Stimulated activated naive CD8-positive, alpha-beta T cell treated with anti-CD3 and anti-CD28 coated beads, Interleukin-15, Interleukin-2, amounts not matched to agents 100 ng/mL and 50 ng/mL, for 24 hours (primary cell): Measurements from ENCODE around the gene ACBD7.

ENCODE experiments used
- H3K27ac Mint-ChIP-seq: one replicate; pipeline ENCODE4 v1.8.0; 2021; ENCODE audit warnings: mild to moderate bottlenecking, mixed read lengths
- H3K27me3 Mint-ChIP-seq: one replicate; pipeline ENCODE4 v1.8.0; 2021; ENCODE audit warnings: mixed read lengths
- H3K36me3 Mint-ChIP-seq: one replicate; pipeline ENCODE4 v1.8.0; 2021; ENCODE audit warnings: low read depth, mixed read lengths
- H3K4me1 Mint-ChIP-seq: one replicate; pipeline ENCODE4 v1.8.0; 2021; ENCODE audit warnings: low read depth, mixed read lengths
- H3K4me3 Mint-ChIP-seq: one replicate; pipeline ENCODE4 v1.8.0; 2021; ENCODE audit warnings: mild to moderate bottlenecking, mixed read lengths
- H3K9me3 Mint-ChIP-seq: one replicate; pipeline ENCODE4 v1.8.0; 2021; ENCODE audit warnings: mixed read lengths

Gene ACBD7

DNA sequence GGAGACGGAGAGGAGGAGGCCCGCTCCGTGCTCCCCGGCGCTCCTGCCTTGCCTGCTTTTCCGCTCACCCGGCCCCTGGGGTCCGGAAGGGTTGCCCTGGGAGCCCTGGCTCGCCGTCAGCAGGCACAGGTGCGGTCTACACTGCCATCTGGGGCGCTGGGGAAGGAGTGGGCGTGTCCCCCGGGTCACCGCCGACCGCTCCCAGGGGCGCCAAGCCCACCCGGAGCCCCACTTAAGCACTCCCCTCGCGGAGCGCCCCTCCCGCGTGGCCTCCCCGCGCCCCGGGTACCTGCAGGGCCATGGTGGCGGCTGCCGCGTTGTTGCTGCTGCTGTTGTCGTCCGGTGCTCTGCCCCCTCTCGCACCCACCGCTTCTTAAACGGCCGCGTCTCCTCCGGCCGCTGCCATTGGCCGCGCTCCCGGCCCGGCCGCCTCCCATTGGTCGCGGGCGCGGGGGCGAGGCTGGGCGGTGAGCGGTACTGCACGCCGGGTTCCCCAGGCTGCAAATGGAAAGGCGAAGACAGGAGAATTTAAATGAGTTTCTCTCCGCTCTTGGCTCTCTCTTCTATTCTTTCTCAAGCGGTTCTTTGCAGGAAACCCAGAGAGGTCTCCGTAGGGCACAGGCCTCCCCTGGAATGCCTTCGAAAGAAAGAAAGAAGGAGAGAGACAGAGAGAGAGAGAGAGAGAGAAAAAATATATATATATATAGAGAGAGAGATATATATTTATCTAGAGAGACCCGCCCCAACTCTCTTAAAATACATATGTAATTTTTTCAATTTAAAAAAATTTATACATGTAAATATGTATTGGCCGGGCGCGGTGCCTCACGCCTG lies at the start of gene ACBD7:
Gene ACBD7, minus strand, starts transcription at position 349 of the 834 bp plus-strand sequence. Its CDS starts 48 bp downstream, at position 301.
- H3K4me3 Mint-ChIP-seq: peak within 1 kb of the TSS; percentile 77
- H3K4me1 Mint-ChIP-seq: peaks cover 3% of the 10 kb centered on the region
- H3K36me3 Mint-ChIP-seq: no peaks in the 10 kb centered on the region
- H3K9me3 Mint-ChIP-seq: no peaks in the 10 kb centered on the region
- no peak within 1 kb of the TSS for H3K27ac Mint-ChIP-seq
- no peaks in the 10 kb centered on the region for H3K27me3 Mint-ChIP-seq

DNA sequence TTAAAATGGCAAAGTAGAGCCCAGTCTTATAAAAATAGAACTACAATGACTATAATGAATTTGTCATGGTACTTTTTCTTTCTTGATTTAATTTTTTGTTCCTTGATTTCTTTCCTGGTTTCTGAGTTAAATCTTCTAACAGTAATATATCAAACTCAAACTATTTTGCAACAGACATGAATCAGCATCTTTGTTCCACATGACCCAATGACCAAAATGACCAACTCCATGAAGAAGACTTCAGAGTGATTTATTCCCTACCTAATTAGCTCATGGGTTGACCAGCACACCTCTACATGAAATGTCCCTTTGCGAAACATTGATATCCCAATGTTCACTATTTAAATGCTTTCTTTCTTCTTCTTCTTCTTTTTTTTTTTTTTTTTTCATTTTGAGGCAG lies 49.1 kb upstream of the ACBD7 start:
- peaks cover 48% of the 10 kb centered on the region for H3K36me3 Mint-ChIP-seq
- H3K4me1 Mint-ChIP-seq: peaks cover 24% of the 10 kb centered on the region
- H3K9me3 Mint-ChIP-seq: no peaks in the 10 kb centered on the region

DNA sequence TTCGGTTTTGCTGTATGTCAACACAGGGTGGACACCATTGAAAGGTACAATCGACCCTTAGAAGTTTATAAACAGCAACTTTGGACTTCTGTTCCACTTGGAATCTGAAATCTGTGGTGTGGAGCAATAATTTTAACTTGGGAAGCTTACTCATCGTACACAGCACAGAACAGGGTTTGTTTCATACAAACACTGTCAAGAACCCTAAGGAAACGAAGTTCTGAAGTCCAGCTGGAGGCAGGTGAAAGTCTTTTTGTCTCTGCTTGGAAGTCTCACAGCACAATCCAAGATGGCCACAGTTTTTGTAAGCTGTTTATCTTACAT lies 48.4 kb upstream of the ACBD7 start:
- Mint-ChIP-seq H3K36me3 (peaks cover 49% of the 10 kb centered on the region), H3K27ac (no peak overlapping the region), H3K4me3 (no peak overlapping the region), H3K27me3 (no peaks in the 10 kb centered on the region), H3K9me3 (no peaks in the 10 kb centered on the region), H3K4me1 (peaks cover 17% of the 10 kb centered on the region)

More for the DNA sequence above, 49.1 kb upstream of the ACBD7 start:
- Mint-ChIP-seq H3K27me3 (no peaks in the 10 kb centered on the region), H3K27ac (no peak overlapping the region), H3K4me3 (no peak overlapping the region)

DNA sequence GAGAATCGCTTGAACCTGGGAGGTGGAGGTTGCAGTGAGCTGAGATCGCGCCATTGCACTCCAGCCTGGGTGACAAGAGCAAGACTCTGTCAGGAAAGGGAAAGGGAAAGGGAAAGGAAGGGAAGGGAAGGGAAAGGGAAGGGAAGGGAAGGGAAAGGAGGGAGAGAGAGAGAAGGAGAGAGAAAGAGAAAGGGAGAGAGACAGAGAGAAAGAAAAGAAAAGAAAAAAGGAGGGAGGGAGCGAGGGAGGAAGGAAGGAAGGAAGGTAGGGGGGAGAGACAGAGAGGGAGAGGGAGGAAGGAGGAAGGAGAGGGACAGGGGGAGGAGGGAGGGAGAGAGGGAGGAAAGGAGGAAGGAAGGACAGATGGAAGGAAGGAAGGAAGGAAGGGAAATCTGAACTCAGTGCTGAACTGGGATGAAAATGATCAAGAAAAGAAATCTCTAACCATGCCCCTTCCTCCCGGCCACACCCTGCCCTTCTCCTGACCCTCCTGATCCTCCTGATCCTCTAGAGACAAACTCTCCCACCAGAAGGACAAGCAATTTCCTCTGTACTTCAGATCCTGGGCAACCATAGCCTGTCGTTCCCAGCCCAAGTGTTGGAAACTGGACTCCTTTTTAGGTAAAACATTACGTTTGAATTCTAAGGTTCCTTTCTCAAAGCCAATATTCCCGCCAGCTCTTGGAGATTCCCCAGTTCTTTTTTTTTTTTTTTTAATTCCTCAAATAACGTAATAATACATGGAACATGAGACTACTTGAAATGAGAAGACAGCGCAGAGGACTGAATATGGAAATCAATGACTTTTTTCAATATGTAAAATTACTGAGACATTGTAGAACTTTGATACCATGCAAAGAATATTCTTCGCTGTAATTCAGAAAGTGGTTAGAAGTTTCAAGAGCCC lies 47.8 kb upstream of the ACBD7 start:
- Mint-ChIP-seq H3K36me3 (peaks cover 55% of the 10 kb centered on the region), H3K27ac (no peak overlapping the region), H3K27me3 (no peaks in the 10 kb centered on the region), H3K4me3 (no peak overlapping the region), H3K4me1 (peaks cover 11% of the 10 kb centered on the region), H3K9me3 (no peaks in the 10 kb centered on the region)

DNA sequence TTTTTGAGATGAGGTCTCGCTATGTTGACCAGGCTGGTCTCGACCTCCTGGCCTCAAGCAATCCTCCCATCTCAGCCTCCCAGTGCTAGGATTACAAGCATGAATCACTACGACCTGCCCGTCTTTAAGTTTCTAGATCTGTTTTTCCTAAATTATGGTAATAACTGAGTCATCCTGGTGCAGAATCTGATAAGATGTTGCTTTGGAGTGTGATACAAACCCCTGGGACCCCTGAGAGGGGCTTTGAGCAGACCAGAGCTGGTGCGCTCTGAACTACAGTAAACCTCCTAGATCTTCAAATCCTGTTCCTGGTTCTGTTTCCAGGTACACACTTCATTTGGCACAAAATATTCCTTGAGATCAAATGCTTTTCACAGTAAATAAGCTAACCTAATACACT lies 42.8 kb upstream of the ACBD7 start:
- Mint-ChIP-seq H3K27me3 (no peaks in the 10 kb centered on the region), H3K27ac (no peak overlapping the region), H3K9me3 (no peaks in the 10 kb centered on the region), H3K4me3 (no peak overlapping the region), H3K4me1 (peaks cover 12% of the 10 kb centered on the region), H3K36me3 (peaks cover 69% of the 10 kb centered on the region)

DNA sequence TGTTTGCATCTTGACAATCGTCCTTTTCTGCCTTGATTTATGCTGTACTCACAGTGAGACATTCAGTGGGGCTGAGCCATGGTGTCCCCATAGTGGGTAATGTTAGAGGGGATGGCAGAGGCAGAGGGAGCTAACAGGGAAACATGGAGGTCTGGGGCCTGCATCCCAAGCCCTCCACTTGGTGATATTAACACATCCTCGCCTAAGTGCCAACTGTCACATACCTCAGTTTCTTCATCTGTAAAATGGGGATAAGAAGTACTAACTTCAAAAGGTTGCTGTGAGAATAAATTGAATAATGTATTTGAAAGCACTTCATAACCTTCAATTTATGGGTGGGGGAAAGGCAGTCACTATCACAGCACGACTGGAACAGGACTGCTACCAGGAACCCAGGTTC lies 36.3 kb upstream of the ACBD7 start:
- peaks cover 35% of the 10 kb centered on the region for H3K4me1 Mint-ChIP-seq
- no peak overlapping the region for H3K4me3 Mint-ChIP-seq
- H3K36me3 Mint-ChIP-seq: peaks cover 40% of the 10 kb centered on the region
- H3K27me3 Mint-ChIP-seq: no peaks in the 10 kb centered on the region
- H3K9me3 Mint-ChIP-seq: no peaks in the 10 kb centered on the region
- H3K27ac Mint-ChIP-seq: no peak overlapping the region

DNA sequence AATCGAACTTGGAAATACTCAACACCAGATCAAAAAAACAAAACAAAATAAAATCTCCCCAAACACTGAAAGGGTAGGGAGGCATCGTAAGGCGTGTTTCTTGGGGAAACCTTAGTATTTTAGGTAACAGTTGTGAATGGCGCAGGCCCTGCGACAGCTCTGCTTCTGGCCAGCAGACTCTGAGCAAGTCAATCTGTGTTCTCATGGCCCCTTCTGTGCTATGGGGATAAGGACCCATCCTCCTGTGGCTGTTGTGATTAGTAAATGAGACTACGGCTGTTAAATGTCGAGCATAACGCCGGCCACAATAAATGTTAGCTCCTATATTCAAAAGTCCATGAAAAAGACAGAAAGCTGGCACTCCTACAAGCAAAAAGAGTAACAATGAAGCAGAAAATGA lies 35.6 kb upstream of the ACBD7 start:
- no peak overlapping the region for H3K4me3 Mint-ChIP-seq
- peaks cover 40% of the 10 kb centered on the region for H3K36me3 Mint-ChIP-seq
- H3K27me3 Mint-ChIP-seq: no peaks in the 10 kb centered on the region
- H3K9me3 Mint-ChIP-seq: no peaks in the 10 kb centered on the region
- peaks cover 31% of the 10 kb centered on the region for H3K4me1 Mint-ChIP-seq
- H3K27ac Mint-ChIP-seq: peak overlapping the region; percentile 77

DNA sequence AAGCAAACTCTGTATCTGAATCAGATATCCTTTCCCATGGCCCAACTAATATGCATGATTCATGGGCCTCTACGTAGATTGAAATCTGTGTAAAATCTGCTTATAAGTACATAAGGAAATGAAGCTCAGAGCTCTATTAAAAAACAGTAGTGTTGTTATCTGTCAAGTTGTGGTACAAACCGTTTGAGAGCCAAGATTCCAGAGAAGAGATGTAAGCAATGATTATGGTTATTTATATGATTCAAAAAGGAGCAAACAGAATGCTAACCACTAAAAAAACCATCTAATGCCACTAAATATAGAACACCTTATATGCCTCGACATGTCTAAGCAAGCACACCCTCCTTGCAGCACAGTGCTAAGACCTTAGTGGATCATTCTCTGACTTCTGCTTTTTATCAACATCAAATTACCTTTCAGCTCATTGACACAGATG lies 35.2 kb upstream of the ACBD7 start:
- H3K4me3 Mint-ChIP-seq: no peak overlapping the region

DNA sequence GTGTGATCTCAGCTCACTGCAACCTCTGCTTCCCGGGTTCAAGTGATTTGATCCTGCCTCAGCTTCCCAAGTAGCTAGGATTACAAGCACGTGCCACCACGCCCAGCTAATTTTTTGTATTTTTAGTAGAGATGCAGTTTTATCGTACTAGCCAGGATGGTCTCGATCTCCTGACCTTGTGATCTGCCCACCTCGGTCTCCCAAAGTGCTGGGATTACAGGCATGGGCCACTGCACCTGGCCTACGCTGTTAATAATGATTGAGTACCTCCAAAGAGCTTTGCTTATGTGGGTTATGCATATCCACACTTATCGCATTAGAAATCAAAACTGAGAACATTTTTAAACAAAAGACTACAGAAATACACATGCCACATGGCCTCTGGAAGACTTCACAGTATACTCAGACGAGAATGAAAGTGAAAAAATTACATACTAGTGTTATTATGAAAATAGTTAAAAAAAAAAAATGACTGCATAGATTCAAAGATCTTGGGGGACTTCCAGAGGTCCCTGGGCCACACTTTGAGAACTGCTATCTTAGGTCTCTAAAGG lies 34.0 kb upstream of the ACBD7 start:
- Mint-ChIP-seq H3K9me3 (no peaks in the 10 kb centered on the region), H3K4me3 (no peak overlapping the region), H3K27me3 (no peaks in the 10 kb centered on the region), H3K36me3 (peaks cover 27% of the 10 kb centered on the region), H3K27ac (peak overlapping the region; percentile 80), H3K4me1 (peaks cover 23% of the 10 kb centered on the region)

More for the DNA sequence above, 35.2 kb upstream of the ACBD7 start:
- Mint-ChIP-seq H3K27me3 (no peaks in the 10 kb centered on the region), H3K4me1 (peaks cover 31% of the 10 kb centered on the region), H3K27ac (peak overlapping the region; percentile 77), H3K9me3 (no peaks in the 10 kb centered on the region), H3K36me3 (peaks cover 38% of the 10 kb centered on the region)

DNA sequence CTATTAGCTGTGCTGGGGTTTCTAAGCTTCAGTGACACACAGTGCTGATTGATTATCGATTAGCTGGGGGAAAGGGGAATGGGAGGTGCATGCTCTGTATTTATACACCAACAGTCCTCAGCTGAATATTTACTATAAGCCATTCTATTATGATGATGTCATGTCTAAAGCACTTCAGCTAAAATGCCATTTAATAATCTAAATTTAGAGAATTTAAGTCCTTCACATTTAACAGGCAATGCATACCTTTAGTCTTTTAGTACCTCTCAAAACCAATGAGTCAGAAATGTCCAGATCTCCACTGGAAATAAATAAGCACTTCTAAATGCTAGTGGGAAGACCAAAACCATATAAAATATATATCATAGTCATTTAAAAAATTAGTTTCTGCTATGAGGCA lies 33.1 kb upstream of the ACBD7 start:
- Mint-ChIP-seq H3K4me3 (no peak overlapping the region), H3K9me3 (no peaks in the 10 kb centered on the region), H3K4me1 (peaks cover 23% of the 10 kb centered on the region), H3K27ac (no peak overlapping the region), H3K27me3 (no peaks in the 10 kb centered on the region), H3K36me3 (peaks cover 27% of the 10 kb centered on the region)

DNA sequence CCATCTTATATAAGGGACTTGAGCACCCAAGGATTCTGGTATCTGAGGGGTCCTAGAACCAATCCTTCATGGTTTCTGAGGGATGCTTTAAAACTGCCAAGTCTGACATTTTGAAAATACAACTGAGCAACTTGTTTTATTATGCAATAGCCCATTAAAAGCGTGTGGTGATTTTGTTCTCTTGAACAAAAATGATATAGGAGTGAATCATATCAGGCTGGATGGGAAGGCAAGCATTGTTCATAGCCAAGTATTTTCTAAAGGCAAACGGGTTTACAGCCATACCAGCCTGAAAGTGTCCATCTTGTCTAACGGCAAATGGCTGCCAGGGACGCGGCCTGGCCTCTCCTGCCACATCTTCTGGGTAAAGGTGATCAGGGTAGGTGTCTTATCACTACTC lies 31.9 kb upstream of the ACBD7 start:
- no peaks in the 10 kb centered on the region for H3K27me3 Mint-ChIP-seq
- H3K9me3 Mint-ChIP-seq: no peaks in the 10 kb centered on the region
- H3K4me3 Mint-ChIP-seq: no peak overlapping the region
- H3K27ac Mint-ChIP-seq: no peak overlapping the region
- H3K4me1 Mint-ChIP-seq: peaks cover 23% of the 10 kb centered on the region
- peaks cover 22% of the 10 kb centered on the region for H3K36me3 Mint-ChIP-seq

DNA sequence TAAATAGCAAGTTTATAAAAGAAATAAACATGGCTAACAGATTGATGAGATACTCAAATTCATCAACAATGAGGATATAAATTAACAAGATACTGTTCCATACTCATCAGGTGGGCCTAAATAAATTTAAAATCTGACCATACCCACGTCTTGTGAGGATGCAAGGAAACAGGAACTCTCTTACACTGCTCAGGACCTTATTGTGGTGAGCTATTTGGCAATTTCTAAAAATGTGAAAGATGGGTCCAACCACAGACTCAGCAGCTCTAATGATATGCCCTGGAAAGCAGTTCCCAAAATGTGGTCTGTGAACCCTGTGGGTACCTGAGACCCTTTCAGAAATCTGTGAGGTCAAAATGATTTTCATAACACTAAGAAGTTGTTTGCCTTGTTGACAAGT lies 30.0 kb upstream of the ACBD7 start:
- Mint-ChIP-seq H3K9me3 (no peaks in the 10 kb centered on the region), H3K4me1 (peaks cover 16% of the 10 kb centered on the region), H3K27me3 (no peaks in the 10 kb centered on the region)

DNA sequence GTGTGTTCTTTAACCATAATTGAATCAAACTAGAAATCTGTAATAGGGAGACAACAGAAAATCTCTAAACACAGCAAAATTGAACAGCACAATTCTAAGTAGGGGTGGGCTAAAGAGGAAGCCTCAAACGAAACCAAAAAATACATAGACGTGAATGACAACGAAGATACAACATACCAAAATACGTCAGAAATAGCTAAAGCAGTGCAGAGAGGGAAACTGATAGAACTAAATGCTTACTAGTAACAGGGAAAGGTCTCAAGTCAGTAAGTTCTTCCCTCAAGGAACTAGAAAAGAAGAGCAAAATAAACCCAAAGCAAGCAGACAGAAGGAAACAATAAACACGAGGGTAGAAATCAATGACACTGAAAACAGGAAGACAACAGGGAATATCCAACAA lies 27.6 kb upstream of the ACBD7 start:
- H3K27ac Mint-ChIP-seq: no peak overlapping the region
- H3K4me3 Mint-ChIP-seq: no peak overlapping the region
- peaks cover 20% of the 10 kb centered on the region for H3K36me3 Mint-ChIP-seq
- H3K27me3 Mint-ChIP-seq: no peaks in the 10 kb centered on the region
- no peaks in the 10 kb centered on the region for H3K9me3 Mint-ChIP-seq
- peaks cover 4% of the 10 kb centered on the region for H3K4me1 Mint-ChIP-seq

More for the DNA sequence above, 30.0 kb upstream of the ACBD7 start:
- no peak overlapping the region for H3K27ac Mint-ChIP-seq
- no peak overlapping the region for H3K4me3 Mint-ChIP-seq
- peaks cover 16% of the 10 kb centered on the region for H3K36me3 Mint-ChIP-seq

DNA sequence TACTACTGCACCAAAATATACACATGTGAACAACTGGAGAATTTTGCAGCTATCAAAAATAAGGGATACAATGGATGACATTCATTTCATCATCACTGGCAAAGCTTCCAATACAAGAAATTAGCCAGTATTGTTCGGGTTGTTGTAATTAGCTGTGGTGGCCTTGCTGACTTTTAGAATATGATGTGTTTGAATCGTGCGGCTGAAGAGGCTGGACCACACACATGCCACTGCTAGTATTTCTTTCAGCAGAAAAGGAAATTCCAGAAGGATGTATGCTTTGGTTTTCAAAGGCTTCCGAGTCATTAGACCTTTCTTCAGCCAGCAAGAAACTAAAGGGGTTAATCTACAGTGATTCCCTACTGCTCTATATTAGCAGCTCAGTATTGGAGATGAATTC lies 25.2 kb upstream of the ACBD7 start:
- H3K36me3 Mint-ChIP-seq: peaks cover 15% of the 10 kb centered on the region
- no peaks in the 10 kb centered on the region for H3K27me3 Mint-ChIP-seq
- H3K9me3 Mint-ChIP-seq: no peaks in the 10 kb centered on the region
- no peak overlapping the region for H3K27ac Mint-ChIP-seq
- no peak overlapping the region for H3K4me3 Mint-ChIP-seq
- H3K4me1 Mint-ChIP-seq: peaks cover 4% of the 10 kb centered on the region

DNA sequence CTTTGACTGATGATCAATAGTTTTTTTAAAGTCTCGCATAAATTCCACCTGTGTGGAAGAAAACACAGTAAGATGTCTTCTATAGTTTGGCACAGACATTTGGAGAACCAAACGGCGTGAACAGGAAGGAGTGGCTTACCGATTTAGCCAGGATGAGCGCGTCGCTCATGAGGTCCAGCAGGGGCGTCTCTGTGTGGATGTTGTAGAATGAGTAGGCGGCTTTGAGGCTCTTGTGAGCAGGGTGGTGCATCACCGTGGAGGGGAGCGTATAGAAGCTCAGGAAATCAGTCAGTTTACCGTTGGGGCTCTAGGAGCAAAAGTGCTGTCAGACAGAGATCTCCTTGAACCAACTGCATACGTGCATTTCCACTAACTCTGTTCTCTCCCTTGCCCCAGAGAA lies 24.1 kb upstream of the ACBD7 start:
- H3K4me1 Mint-ChIP-seq: peaks cover 4% of the 10 kb centered on the region
- H3K36me3 Mint-ChIP-seq: peaks cover 27% of the 10 kb centered on the region
- no peaks in the 10 kb centered on the region for H3K9me3 Mint-ChIP-seq
- no peak overlapping the region for H3K4me3 Mint-ChIP-seq
- H3K27me3 Mint-ChIP-seq: no peaks in the 10 kb centered on the region
- H3K27ac Mint-ChIP-seq: no peak overlapping the region
